Activated naive CD4-positive, alpha-beta T cell treated with anti-CD3 and anti-CD28 coated beads for 36 hours (primary cell): ENCODE results near the gene SNRPA1. TPM values are rescaled to one million over a fixed set of nuclear protein-coding genes. Genes with fewer than 3 reads are reported as not detected.

ENCODE experiments used
- CTCF ChIA-PET: fragments of 350-600 bp; sonication (Branson Sonifier 250); formaldehyde crosslinking; loops from one replicate; lab custom pipeline; 2021; ENCODE audit warnings: antibody characterized with exemption; lab: Charles Lee
- DNase-seq: peaks from one replicate; pipeline ENCODE4 v3.0.0-alpha.2; 2020
- H3K27ac Mint-ChIP-seq: one replicate; pipeline ENCODE4 v1.8.0; 2021; ENCODE audit warnings: mild to moderate bottlenecking, mixed read lengths
- H3K27me3 Mint-ChIP-seq: one replicate; pipeline ENCODE4 v1.8.0; 2021; ENCODE audit warnings: low read depth, mixed read lengths
- H3K36me3 Mint-ChIP-seq: one replicate; pipeline ENCODE4 v1.8.0; 2021; ENCODE audit warnings: low read depth, mixed read lengths
- H3K4me1 Mint-ChIP-seq: one replicate; pipeline ENCODE4 v1.8.0; 2021; ENCODE audit warnings: low read depth, mixed read lengths
- H3K4me3 Mint-ChIP-seq: one replicate; pipeline ENCODE4 v1.8.0; 2021; ENCODE audit warnings: mild to moderate bottlenecking, moderate library complexity, mixed read lengths
- H3K9me3 Mint-ChIP-seq: one replicate; pipeline ENCODE4 v1.8.0; 2021; ENCODE audit warnings: mixed read lengths
- intact Hi-C: fragments of 100-400 bp; cut with micrococcal nuclease; formaldehyde crosslinking; loops from one replicate; pipeline ENCODE4 v1.15.1; 2023
- total RNA-seq, 2 experiments: library from RNA; stranded (reverse); gene quantifications; one replicate each; pipeline ENCODE4 v1.2.3, GENCODE V29; 2021

The SNRPA1 gene
- total RNA-seq, 2 experiments from 2014 or later: 205 to 212 TPM

DNA sequence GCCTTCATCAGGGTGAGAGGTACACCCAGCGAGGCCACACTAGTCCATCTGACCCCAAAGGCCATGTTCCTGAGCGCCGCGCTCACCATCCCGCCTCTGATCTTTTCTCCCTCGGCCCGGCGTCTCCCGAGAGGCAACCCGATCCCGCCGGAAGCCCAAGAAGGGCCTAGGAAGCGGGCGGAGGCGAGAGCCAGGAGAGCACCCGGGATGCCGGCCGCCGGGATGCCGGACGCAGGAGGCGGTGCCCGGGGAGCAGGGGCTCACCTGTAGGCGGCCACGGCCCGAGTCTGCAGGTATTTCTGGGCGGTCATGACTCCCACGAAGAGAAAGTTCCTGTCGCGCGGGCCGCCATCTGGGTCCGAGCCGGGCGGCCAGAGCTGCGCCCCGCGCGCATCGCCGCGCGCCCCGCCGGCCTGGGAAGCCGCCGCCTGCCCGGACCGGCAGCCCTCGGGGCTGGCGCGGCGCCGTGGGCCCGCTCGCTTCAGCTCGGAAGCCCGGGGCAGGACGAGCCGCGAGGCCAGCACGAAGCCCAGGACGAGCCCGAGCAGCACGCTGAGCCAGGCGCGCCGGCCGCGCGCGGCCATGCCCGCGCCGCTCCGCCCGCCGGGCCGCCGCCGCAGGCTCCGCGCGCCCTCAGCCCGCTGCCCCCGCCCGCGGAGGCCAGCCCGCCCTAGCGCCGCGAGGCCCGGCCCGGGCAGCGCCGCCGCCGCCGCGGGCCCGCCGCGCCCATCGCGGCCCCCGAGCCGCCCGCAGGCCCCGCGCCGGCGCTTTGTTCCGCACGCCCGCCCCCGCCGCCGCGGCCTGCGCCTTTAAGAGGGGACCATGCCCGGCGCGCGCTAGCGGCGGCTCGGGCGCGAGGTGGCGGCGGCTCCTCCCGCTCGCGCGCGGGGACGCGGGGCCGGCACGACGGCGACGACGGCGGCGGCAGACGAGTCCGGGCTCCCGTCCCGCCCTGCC lies 43.9 kb downstream of the SNRPA1 start:
- no peaks in the 10 kb centered on the region for H3K9me3 Mint-ChIP-seq
- peaks cover 7% of the 10 kb centered on the region for H3K36me3 Mint-ChIP-seq
- peak; percentile 17 for DNase-seq
- CTCF ChIA-PET: interaction anchor here (0.6 to 1.7 kb wide), 3 partner anchors 46 to 180 kb away, joined by 3 to 5 read pairs (median 5); no protein-coding TSS in a partner anchor
- intact Hi-C loops: loop anchor here (2.0 kb wide), 1 partner anchor 44 kb away; the partner anchor contains the start of gene SNRPA1
- H3K4me1 Mint-ChIP-seq: peaks cover 69% of the 10 kb centered on the region
- peak overlapping the region; percentile 90 for H3K4me3 Mint-ChIP-seq
- H3K27ac Mint-ChIP-seq: peak overlapping the region; percentile 88
- H3K27me3 Mint-ChIP-seq: no peaks in the 10 kb centered on the region

DNA sequence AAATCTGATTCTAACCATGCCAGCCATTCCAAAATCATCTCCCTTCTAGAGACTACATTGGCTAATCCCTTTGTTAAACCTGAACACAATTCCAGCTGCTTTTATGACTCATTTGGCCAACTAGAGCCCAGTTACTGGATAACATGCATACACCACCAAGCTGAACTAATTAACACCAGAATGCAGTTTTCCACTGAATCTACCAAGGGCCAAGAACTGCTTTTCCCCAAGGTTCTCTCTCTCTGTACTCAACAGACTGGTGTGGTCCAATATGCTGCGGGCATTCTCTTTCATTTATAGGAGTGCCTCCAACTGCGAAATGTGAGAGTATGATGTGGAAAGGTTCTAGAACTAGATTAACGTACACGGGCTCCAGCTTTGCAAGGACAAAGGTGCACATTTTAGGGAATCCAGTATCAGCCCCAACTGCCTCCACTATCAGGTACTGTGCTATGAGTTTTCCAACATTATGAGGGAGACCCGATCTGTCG lies 44.7 kb downstream of the SNRPA1 start:
- peaks cover 73% of the 10 kb centered on the region for H3K4me1 Mint-ChIP-seq
- H3K27me3 Mint-ChIP-seq: no peaks in the 10 kb centered on the region
- H3K4me3 Mint-ChIP-seq: peak overlapping the region; percentile 90
- DNase-seq: no peak
- no peaks in the 10 kb centered on the region for H3K9me3 Mint-ChIP-seq
- intact Hi-C loops: loop anchor here (2.0 kb wide), 1 partner anchor 44 kb away; the partner anchor contains the start of gene SNRPA1
- peaks cover 7% of the 10 kb centered on the region for H3K36me3 Mint-ChIP-seq
- H3K27ac Mint-ChIP-seq: peak overlapping the region; percentile 88
- CTCF ChIA-PET: interaction anchor here (0.7 to 1.7 kb wide), 2 partner anchors 28 to 129 kb away, joined by 3 to 5 read pairs; no protein-coding TSS in a partner anchor

DNA sequence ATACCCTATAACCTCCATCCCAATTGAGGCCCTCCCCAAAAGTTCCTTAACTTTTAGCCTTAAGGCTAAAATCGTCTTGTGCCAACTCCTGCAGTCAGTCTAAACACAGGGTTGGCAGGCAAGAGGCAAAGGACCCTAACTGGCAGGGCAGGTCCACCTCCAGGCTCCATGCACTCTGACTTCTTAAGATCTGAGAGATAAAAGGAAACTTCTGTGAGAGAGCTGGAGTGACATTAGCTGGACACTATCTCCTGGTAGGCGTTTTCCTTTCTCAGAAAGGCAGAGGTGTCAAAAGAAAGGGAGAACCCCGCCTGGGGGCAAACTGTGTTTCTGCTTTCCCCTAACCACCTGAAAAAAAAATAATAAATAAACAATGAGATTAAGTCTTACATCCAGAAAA lies 46.8 kb downstream of the SNRPA1 start:
- CTCF ChIA-PET: interaction anchor here (0.6 to 2.3 kb wide), 9 partner anchors 10 to 683 kb away, joined by 3 to 17 read pairs (median 3); no protein-coding TSS in a partner anchor
- H3K36me3 Mint-ChIP-seq: peaks cover 10% of the 10 kb centered on the region
- no peaks in the 10 kb centered on the region for H3K27me3 Mint-ChIP-seq
- DNase-seq: peak; percentile 37
- no peak overlapping the region for H3K4me3 Mint-ChIP-seq
- H3K27ac Mint-ChIP-seq: no peak overlapping the region
- intact Hi-C loops: loop anchor here (5.0 kb wide), 1 partner anchor 331 kb away; the partner anchor contains the start of gene LRRK1
- no peaks in the 10 kb centered on the region for H3K9me3 Mint-ChIP-seq
- peaks cover 82% of the 10 kb centered on the region for H3K4me1 Mint-ChIP-seq

DNA sequence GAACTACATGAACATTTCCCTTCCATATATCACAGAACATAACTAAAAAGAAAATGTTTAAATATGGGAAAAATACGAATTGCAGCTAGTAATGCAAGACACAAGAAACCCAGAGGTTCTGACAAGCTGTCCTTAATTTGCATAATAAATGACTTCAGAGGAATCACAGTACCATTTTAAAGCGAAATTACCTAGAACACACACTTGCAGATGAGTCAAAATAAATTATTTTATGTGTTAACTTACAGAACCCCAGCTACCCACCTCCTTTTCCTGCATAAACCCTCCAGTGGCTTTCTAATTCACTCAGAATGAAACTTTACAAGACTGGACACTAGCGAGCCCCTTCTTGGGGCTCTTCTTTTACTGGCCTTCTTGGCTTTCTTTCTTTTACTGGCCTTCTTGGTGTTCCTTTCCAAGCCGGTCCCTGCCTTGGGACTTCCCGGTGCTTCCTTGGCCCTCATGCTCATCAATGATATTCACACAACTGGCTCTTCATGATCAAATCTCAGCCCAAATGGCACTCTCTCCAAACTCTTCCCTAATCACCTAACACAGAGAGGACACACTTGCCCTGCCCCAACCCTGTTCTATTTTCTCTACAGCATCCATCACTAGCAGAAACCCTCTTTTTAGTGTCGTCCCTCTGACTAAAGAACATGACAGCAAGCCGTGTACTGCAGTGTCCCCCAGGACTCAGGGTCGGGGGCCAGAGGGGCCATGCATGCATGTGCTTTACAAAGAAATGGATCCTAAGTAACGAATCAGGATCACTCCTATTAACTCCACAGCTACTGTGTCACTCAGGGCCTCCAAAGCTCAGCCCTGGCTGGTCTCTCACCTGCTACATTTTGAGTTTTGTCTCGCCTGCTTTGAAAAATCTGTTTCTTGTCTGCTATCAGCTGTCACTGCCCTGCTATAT lies 48.0 kb downstream of the SNRPA1 start:
- no peaks in the 10 kb centered on the region for H3K27me3 Mint-ChIP-seq

DNA sequence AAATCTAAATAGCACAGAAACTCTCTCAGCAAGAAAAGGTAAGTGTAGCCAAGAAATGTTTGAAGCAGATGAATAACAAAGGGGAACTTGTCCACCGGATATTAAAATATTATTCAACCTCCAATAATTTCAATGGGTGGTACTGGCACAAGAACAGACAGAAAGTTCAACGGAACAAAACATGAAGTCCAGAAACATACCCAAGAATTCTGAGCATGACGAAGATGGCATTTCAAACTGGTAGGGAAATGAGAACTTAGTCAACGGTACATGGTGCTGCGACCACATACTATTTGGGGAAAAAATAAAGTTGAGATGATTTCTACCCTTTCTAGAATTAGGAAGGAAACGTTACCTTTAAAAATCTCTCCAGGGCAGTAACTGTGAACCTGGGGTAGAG lies 48.7 kb downstream of the SNRPA1 start:
- Mint-ChIP-seq H3K4me3 (no peak overlapping the region), H3K27ac (peak overlapping the region; percentile 19), H3K27me3 (no peaks in the 10 kb centered on the region), H3K4me1 (peaks cover 89% of the 10 kb centered on the region), H3K36me3 (peaks cover 14% of the 10 kb centered on the region), H3K9me3 (no peaks in the 10 kb centered on the region)
- DNase-seq: no peak
- CTCF ChIA-PET: interaction anchor here (1.0 to 2.3 kb wide), 5 partner anchors 12 to 238 kb away, joined by 3 to 17 read pairs (median 5); no protein-coding TSS in a partner anchor
- intact Hi-C loops: loop anchor here (5.0 kb wide), 1 partner anchor 329 kb away; the partner anchor contains the start of gene LRRK1

More for the DNA sequence above, 48.0 kb downstream of the SNRPA1 start:
- DNase-seq: no peak
- CTCF ChIA-PET: interaction anchor here (0.6 to 2.3 kb wide), 11 partner anchors 11 to 239 kb away, joined by 3 to 17 read pairs (median 3); no protein-coding TSS in a partner anchor
- Mint-ChIP-seq H3K36me3 (peaks cover 12% of the 10 kb centered on the region), H3K4me3 (no peak overlapping the region), H3K4me1 (peaks cover 84% of the 10 kb centered on the region), H3K9me3 (no peaks in the 10 kb centered on the region), H3K27ac (peak overlapping the region; percentile 15)
- intact Hi-C loops: loop anchor here (5.0 kb wide), 1 partner anchor 330 kb away; the partner anchor contains the start of gene LRRK1

DNA sequence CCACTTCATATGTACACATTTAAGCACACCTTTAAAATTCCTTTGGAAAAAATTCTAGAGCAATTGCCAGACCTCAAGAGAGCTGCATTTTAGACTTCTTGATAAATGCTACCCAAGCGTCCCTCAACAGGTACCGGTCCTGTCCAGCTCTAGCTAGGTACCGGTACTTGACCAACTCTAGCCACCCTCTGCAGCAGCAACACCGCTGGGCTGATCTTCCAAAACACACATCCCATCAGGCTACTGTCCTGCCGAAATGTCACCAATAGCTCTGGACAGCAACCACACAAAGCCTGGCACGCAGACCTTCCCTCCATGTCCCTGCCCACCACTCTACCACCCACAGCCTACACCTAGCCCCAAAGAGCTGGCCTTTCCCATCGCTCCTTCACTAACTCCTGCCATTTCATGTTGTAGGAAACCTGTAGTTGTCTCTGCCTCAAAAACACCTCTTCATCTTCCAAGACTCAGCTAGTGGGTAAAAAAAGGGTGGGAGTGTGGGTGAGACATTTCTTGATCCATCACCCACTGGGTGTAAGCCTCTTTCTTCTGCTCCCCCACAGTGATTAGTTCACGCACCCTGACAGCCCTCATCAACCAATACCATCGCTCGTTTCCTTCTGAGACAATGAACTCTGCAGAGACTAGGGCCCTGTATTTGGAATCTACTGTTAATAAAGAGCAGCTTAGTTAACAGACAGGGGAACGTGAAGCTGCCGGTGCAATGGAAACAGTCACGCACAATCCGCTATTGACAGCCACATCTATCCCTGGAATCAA lies 50.0 kb downstream of the SNRPA1 start:
- intact Hi-C loops: loop anchor here (5.0 kb wide), 2 partner anchors 328 to 648 kb away; partner anchors contain the start of gene LRRK1
- no peaks in the 10 kb centered on the region for H3K9me3 Mint-ChIP-seq
- peaks cover 14% of the 10 kb centered on the region for H3K36me3 Mint-ChIP-seq
- no peak for DNase-seq
- peaks cover 87% of the 10 kb centered on the region for H3K4me1 Mint-ChIP-seq
- H3K27ac Mint-ChIP-seq: no peak overlapping the region
- H3K4me3 Mint-ChIP-seq: no peak overlapping the region
- H3K27me3 Mint-ChIP-seq: no peaks in the 10 kb centered on the region
- CTCF ChIA-PET: interaction anchor here (0.8 to 1.5 kb wide), 7 partner anchors 9 to 237 kb away, joined by 3 to 4 read pairs (median 3); no protein-coding TSS in a partner anchor

DNA sequence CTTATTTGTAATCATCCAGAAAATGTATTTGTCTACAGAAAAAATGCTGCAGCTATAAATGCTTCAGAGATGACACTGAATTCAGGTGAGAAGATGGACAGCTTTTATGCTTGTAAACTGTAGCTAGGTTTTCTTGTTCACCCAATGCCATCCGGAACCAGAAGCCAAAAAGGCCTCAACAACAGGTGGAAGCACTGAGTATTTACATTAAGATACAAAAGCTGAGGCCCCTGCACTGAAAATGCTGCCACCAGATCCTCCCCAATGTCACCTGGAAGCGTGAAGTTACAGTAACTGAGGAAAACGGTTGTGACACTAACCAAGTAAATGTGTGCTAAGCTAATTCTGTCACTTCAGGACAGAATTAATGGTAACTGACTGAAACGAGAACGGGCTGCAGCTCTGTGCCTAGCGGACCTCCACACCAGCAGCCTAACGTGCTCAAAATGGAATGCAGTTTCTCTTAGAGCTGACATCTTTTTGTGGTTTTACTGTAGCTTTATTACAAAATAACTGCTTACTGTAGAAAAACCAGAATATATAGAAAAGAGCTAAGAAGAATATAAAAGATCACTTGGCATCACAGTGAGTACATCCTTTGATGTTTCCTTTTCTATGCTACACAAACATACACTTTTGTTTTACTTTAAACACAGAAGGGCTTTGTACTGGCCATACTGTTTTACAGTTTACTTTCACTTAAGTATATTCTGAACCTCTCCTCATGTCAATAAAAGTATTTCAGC lies 50.8 kb downstream of the SNRPA1 start:
- intact Hi-C loops: loop anchor here (5.0 kb wide), 1 partner anchor 647 kb away; no protein-coding TSS in a partner anchor
- CTCF ChIA-PET: interaction anchor here (0.8 to 1.5 kb wide), 7 partner anchors 8 to 236 kb away, joined by 3 to 6 read pairs (median 4); no protein-coding TSS in a partner anchor
- H3K27ac Mint-ChIP-seq: no peak overlapping the region
- peak overlapping the region; percentile 4 for H3K4me3 Mint-ChIP-seq
- no peaks in the 10 kb centered on the region for H3K27me3 Mint-ChIP-seq
- H3K4me1 Mint-ChIP-seq: peaks cover 87% of the 10 kb centered on the region
- peak; percentile 23 for DNase-seq
- no peaks in the 10 kb centered on the region for H3K9me3 Mint-ChIP-seq
- H3K36me3 Mint-ChIP-seq: peaks cover 14% of the 10 kb centered on the region

DNA sequence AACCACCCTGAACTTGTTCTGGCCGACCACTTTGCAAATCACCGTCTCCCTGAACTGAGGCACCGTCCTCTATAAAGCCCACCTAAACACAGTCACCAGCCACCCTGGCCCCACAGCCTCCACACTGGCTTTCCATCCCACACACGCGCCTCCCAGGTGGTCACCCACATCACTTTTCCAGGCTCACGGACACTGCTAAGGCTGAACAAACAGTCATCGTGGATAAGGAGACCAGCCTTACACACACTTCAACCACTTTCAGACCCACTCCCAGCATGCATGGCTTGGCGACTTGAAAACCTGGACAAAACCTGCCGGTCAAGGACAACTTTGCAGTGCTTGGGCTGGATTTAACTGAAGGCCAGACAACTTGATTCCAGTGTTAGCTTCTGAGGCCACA lies 51.6 kb downstream of the SNRPA1 start:
- CTCF ChIA-PET: interaction anchor here (0.7 to 1.5 kb wide), 5 partner anchors 15 to 235 kb away, joined by 3 to 6 read pairs (median 4); no protein-coding TSS in a partner anchor

DNA sequence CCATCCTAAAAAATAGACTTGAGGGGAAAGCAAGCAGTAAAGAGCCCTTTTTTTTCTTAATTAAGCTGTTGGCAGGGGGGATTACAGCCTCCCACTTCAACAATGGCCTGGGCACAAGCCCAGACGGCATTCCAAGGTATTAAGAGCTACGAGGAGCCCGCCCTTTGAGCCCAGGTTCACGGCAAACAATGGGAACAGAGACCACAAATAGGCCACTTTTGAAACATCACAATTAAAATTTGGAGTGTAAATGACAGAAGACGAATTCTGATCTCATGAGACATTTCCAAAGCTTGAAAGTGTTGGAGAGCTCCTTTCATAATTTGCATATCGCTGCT lies 52.1 kb downstream of the SNRPA1 start:
- CTCF ChIA-PET: interaction anchor here (0.7 to 1.5 kb wide), 4 partner anchors 24 to 234 kb away, joined by 3 to 6 read pairs (median 4); no protein-coding TSS in a partner anchor

More for the DNA sequence above, 51.6 kb downstream of the SNRPA1 start:
- Mint-ChIP-seq H3K27ac (peak overlapping the region; percentile 22), H3K9me3 (no peaks in the 10 kb centered on the region), H3K4me3 (no peak overlapping the region), H3K36me3 (peaks cover 12% of the 10 kb centered on the region), H3K4me1 (peaks cover 89% of the 10 kb centered on the region), H3K27me3 (no peaks in the 10 kb centered on the region)
- intact Hi-C loops: loop anchor here (2.0 to 5.0 kb wide), 3 partner anchors 15 to 646 kb away; no protein-coding TSS in a partner anchor
- no peak for DNase-seq

More for the DNA sequence above, 52.1 kb downstream of the SNRPA1 start:
- DNase-seq: no peak
- no peaks in the 10 kb centered on the region for H3K27me3 Mint-ChIP-seq
- H3K4me1 Mint-ChIP-seq: peaks cover 84% of the 10 kb centered on the region
- peak overlapping the region; percentile 76 for H3K27ac Mint-ChIP-seq
- no peaks in the 10 kb centered on the region for H3K9me3 Mint-ChIP-seq
- intact Hi-C loops: loop anchor here (1.0 to 5.0 kb wide), 5 partner anchors 14 to 646 kb away; no protein-coding TSS in a partner anchor
- H3K36me3 Mint-ChIP-seq: peaks cover 12% of the 10 kb centered on the region
- no peak overlapping the region for H3K4me3 Mint-ChIP-seq
